ENCODE results near the gene SYPL1. TPM values are rescaled to one million over a fixed set of nuclear protein-coding genes. Genes with fewer than 3 reads are reported as not detected.
"Not testable (repeated sequence)": the region's sequence is repeated elsewhere in the genome, so short reads cannot be mapped to it uniquely, and the experiment has no call there.

SYPL1 gene
- total RNA-seq, 1 donor from 2014 or later = 48.8 TPM

- H3K9me3 Mint-ChIP-seq = peaks cover 7% of the 10 kb centered on the region
- no peak for DNase-seq (ENCODE audit: low spot score)
- H3K4me3 Mint-ChIP-seq = no peak overlapping the region
- Histone ChIP-seq H3K27me3 (no peaks in the 10 kb centered on the region), H3K4me3 (no peak overlapping the region), H3F3A (ENCODE audit: low read depth) (no peaks in the 10 kb centered on the region), H3K9me3 (ENCODE audit: low read depth) (no peaks in the 10 kb centered on the region), H2AFZ (replicated peaks) (peak overlapping the region; percentile 42), H3K36me3 (no peaks in the 10 kb centered on the region), H4K20me1 (ENCODE audit: low read depth) (no peaks in the 10 kb centered on the region), H3K9ac (no peak overlapping the region), H3K79me2 (ENCODE audit: low read depth) (no peaks in the 10 kb centered on the region), H3K4me2 (no peak overlapping the region), H3K27ac (no peak overlapping the region), H3K4me1 (no peaks in the 10 kb centered on the region)
- H3K4me1 Mint-ChIP-seq = peaks cover 27% of the 10 kb centered on the region
- TF ChIP-seq EZH2phosphoT487 (IDR thresholded peaks at IDR 0.05) (no peak), CTCF (IDR thresholded peaks at IDR 0.05) (no peak), EZH2 (IDR thresholded peaks at IDR 0.05) (no peak)
- H3K27me3 Mint-ChIP-seq (ENCODE audit: insufficient read depth, low read depth) = peaks cover 6% of the 10 kb centered on the region
- H3K27ac Mint-ChIP-seq = no peak overlapping the region
- H3K36me3 Mint-ChIP-seq = no peaks in the 10 kb centered on the region
Measured at GRCh38 chr7:106138776-106139175, 26.7 kb upstream of the SYPL1 start.

GRCh38 chr7:106138181-106138580 lies 26.1 kb upstream of the SYPL1 start:
- not testable (repeated sequence) for H3K4me3 ChIP-seq; H3K4me3 Mint-ChIP-seq; H3K27me3 ChIP-seq; H3F3A ChIP-seq (ENCODE audit: low read depth); H3K36me3 ChIP-seq; H3K9me3 ChIP-seq (ENCODE audit: low read depth); H3K36me3 Mint-ChIP-seq; H3K9me3 Mint-ChIP-seq; H3K4me2 ChIP-seq; H4K20me1 ChIP-seq (ENCODE audit: low read depth); H3K79me2 ChIP-seq (ENCODE audit: low read depth); H3K27me3 Mint-ChIP-seq (ENCODE audit: insufficient read depth, low read depth); DNase-seq (ENCODE audit: low spot score); H2AFZ ChIP-seq (replicated peaks); H3K27ac ChIP-seq; H3K4me1 ChIP-seq; H3K9ac ChIP-seq; H3K27ac Mint-ChIP-seq
- H3K4me1 Mint-ChIP-seq = peaks cover 23% of the 10 kb centered on the region

GRCh38 chr7:106134241-106134640 lies 22.1 kb upstream of the SYPL1 start:
- Mint-ChIP-seq H3K27me3 (ENCODE audit: insufficient read depth, low read depth) (peaks cover 6% of the 10 kb centered on the region), H3K27ac (no peak overlapping the region), H3K9me3 (peaks cover 4% of the 10 kb centered on the region), H3K4me1 (peaks cover 10% of the 10 kb centered on the region), H3K36me3 (no peaks in the 10 kb centered on the region), H3K4me3 (no peak overlapping the region)
- TF ChIP-seq EZH2phosphoT487 (IDR thresholded peaks at IDR 0.05) (no peak), CTCF (IDR thresholded peaks at IDR 0.05) (no peak), EZH2 (IDR thresholded peaks at IDR 0.05) (no peak)
- H3K79me2 ChIP-seq (ENCODE audit: low read depth) = no peaks in the 10 kb centered on the region
- no peaks in the 10 kb centered on the region for H4K20me1 ChIP-seq (ENCODE audit: low read depth)
- H2AFZ ChIP-seq (replicated peaks) = no peak overlapping the region
- no peaks in the 10 kb centered on the region for H3F3A ChIP-seq (ENCODE audit: low read depth)
- no peak overlapping the region for H3K4me2 ChIP-seq
- H3K4me1 ChIP-seq = no peaks in the 10 kb centered on the region
- H3K27ac ChIP-seq = no peak overlapping the region
- no peak for DNase-seq (ENCODE audit: low spot score)
- no peaks in the 10 kb centered on the region for H3K27me3 ChIP-seq
- no peak overlapping the region for H3K4me3 ChIP-seq
- no peaks in the 10 kb centered on the region for H3K36me3 ChIP-seq
- no peak overlapping the region for H3K9ac ChIP-seq
- H3K9me3 ChIP-seq (ENCODE audit: low read depth) = no peaks in the 10 kb centered on the region

- H3F3A ChIP-seq (ENCODE audit: low read depth) = no peaks in the 10 kb centered on the region
- Mint-ChIP-seq H3K9me3 (no peaks in the 10 kb centered on the region), H3K4me1 (no peaks in the 10 kb centered on the region), H3K4me3 (no peak overlapping the region), H3K27me3 (ENCODE audit: insufficient read depth, low read depth) (peaks cover 3% of the 10 kb centered on the region), H3K27ac (no peak overlapping the region), H3K36me3 (no peaks in the 10 kb centered on the region)
- TF ChIP-seq EZH2phosphoT487 (IDR thresholded peaks at IDR 0.05) (no peak), CTCF (IDR thresholded peaks at IDR 0.05) (no peak), EZH2 (IDR thresholded peaks at IDR 0.05) (no peak)
- no peak overlapping the region for H3K4me3 ChIP-seq
- no peak overlapping the region for H3K4me2 ChIP-seq
- no peak overlapping the region for H3K27ac ChIP-seq
- no peaks in the 10 kb centered on the region for H3K79me2 ChIP-seq (ENCODE audit: low read depth)
- H3K9ac ChIP-seq = no peak overlapping the region
- no peaks in the 10 kb centered on the region for H3K9me3 ChIP-seq (ENCODE audit: low read depth)
- H3K27me3 ChIP-seq = no peaks in the 10 kb centered on the region
- no peak for DNase-seq (ENCODE audit: low spot score)
- H2AFZ ChIP-seq (replicated peaks) = no peak overlapping the region
- no peaks in the 10 kb centered on the region for H3K4me1 ChIP-seq
- H4K20me1 ChIP-seq (ENCODE audit: low read depth) = no peaks in the 10 kb centered on the region
- no peaks in the 10 kb centered on the region for H3K36me3 ChIP-seq
Measured at GRCh38 chr7:106129291-106129690, 17.2 kb upstream of the SYPL1 start.
